ENCODE results near the gene XYLT1.

Gene XYLT1

DNA sequence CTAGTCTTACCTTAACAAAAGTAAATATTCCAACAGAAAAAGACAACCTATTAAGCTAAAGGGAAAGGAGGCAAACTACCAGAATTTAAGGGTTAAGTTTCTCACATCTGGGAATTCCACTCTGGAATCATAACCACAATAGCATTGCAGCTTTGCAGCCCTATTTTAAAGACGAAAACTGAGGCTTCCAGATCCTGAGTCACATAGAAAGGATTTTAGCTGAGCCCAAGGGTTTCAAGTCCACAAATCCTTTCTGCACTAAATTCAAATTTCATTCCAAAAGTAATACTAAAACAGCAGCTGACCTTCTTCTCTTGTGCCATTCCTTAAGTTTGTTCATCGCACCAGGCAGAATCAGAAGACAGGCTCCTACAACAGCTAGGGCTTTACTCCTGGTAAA is 17.8 kb downstream of the XYLT1 start:
- peak; percentile 29 for DNase-seq (ENCODE audit: low read depth, low spot score)
- H3K4me3 ChIP-seq (ENCODE audit: low read depth, low read length) = no peak overlapping the region
- TF ChIP-seq, protein P1, sequence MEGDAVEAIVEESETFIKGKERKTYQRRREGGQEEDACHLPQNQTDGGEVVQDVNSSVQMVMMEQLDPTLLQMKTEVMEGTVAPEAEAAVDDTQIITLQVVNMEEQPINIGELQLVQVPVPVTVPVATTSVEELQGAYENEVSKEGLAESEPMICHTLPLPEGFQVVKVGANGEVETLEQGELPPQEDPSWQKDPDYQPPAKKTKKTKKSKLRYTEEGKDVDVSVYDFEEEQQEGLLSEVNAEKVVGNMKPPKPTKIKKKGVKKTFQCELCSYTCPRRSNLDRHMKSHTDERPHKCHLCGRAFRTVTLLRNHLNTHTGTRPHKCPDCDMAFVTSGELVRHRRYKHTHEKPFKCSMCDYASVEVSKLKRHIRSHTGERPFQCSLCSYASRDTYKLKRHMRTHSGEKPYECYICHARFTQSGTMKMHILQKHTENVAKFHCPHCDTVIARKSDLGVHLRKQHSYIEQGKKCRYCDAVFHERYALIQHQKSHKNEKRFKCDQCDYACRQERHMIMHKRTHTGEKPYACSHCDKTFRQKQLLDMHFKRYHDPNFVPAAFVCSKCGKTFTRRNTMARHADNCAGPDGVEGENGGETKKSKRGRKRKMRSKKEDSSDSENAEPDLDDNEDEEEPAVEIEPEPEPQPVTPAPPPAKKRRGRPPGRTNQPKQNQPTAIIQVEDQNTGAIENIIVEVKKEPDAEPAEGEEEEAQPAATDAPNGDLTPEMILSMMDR (IDR thresholded peaks at IDR 0.05; ENCODE audit: low read depth, low read length) = no peak
- in situ Hi-C loops (cut with HindIII; ENCODE audit: low sequenced_read_pairs) = no loop called here

GRCh38 chr16:17451843-17452242 is 18.9 kb downstream of the XYLT1 start:
- H3K4me3 ChIP-seq (ENCODE audit: low read depth, low read length) = no peak overlapping the region
- TF ChIP-seq, protein P1 (IDR thresholded peaks at IDR 0.05; ENCODE audit: low read depth, low read length) = no peak
- in situ Hi-C loops (cut with HindIII; ENCODE audit: low sequenced_read_pairs) = no loop called here
- no peak for DNase-seq (ENCODE audit: low read depth, low spot score)

DNA sequence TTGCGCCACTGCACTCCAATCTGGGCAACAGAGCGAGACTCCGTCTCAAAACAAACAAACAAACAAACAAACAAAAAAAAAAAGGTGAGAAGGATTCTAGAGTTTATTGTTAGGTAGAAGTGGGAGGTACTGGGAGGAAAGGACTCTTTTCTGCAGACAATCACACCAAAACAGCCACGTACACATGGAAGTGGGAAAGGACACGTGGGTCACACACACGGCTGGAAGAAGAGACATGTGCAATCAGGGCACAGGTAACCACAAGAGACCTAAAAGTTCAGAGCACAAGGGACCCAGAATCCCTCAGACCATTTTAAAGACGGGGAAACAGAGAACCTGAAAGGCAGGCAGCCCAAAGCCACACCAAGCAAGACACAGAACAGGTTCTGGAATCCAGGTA is 20.5 kb downstream of the XYLT1 start:
- in situ Hi-C loops (cut with HindIII; ENCODE audit: low sequenced_read_pairs) = no loop called here
- TF ChIP-seq, protein P1 (IDR thresholded peaks at IDR 0.05; ENCODE audit: low read depth, low read length) = no peak
- H3K4me3 ChIP-seq (ENCODE audit: low read depth, low read length) = no peak overlapping the region
- DNase-seq (ENCODE audit: low read depth, low spot score) = no peak

GRCh38 chr16:17448640-17449638 is 21.8 kb downstream of the XYLT1 start:
- no peak for DNase-seq (ENCODE audit: low read depth, low spot score)
- TF ChIP-seq, protein P1 (IDR thresholded peaks at IDR 0.05; ENCODE audit: low read depth, low read length) = no peak
- in situ Hi-C loops (cut with HindIII; ENCODE audit: low sequenced_read_pairs) = no loop called here
- no peak overlapping the region for H3K4me3 ChIP-seq (ENCODE audit: low read depth, low read length)

DNA sequence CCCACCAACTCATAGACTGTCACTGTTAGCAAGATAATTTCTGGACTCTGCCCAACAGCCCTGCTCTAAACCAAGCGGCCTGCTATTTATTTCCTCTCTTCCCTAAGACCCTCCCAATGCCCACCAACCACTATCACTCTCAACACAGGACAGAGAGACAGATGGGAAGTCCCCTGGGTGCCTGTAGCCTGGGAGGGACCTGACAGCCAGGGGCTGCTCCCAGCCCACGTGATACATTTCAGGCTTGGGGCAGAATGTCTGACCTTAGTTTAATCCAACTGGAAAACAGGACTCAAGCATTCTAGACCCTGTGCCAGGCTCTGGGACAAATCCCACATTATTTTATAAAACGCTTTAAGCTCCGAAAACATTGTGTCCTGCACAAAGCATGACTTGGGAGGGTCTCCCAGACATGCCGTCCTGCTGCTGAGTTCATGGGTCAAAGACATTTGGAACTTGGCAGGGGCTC is 23.6 kb downstream of the XYLT1 start:
- in situ Hi-C loops (cut with HindIII; ENCODE audit: low sequenced_read_pairs) = no loop called here
- no peak overlapping the region for H3K4me3 ChIP-seq (ENCODE audit: low read depth, low read length)
- DNase-seq (ENCODE audit: low read depth, low spot score) = no peak
- TF ChIP-seq, protein P1 (IDR thresholded peaks at IDR 0.05; ENCODE audit: low read depth, low read length) = no peak

DNA sequence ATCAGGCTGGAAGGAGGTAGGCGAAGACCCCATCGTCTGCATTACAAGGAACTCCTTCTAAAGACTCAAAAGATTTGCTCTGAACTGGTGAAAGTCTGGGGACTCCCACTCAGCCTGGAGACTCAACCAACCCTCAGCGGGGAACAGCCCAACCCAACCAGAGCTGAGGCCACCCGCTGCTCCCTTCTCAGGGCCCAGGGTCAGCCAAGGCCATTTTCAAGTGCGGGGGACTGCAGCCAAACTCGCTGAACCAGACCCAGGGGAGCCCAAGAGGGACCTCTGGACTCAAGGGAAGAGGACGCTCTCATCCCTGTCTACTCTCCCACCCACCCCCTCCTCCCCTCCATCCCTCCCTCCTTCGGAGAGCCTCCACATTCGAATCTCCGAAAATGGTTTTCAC is 24.1 kb downstream of the XYLT1 start:
- in situ Hi-C loops (cut with HindIII; ENCODE audit: low sequenced_read_pairs) = no loop called here
- TF ChIP-seq, protein P1 (IDR thresholded peaks at IDR 0.05; ENCODE audit: low read depth, low read length) = no peak
- no peak for DNase-seq (ENCODE audit: low read depth, low spot score)
- H3K4me3 ChIP-seq (ENCODE audit: low read depth, low read length) = no peak overlapping the region
